A549 (cell line): ENCODE data around the gene MPL. TPM values are rescaled to one million over a fixed set of nuclear protein-coding genes. Genes with fewer than 3 reads are reported as not detected.

ENCODE experiments used
- ATAC-seq, 2 experiments: fragments of 200-7000 bp in 1 of 2; fragments of >200 bp in 1 of 2; cut with Nextera tagmentation in 1 of 2; cut with Tn5 transposase in 1 of 2; 3 replicates each; pipeline versions ENCODE4 v1.8.0 to v1.9.1; 2018 to 2020; ENCODE audit warnings: mild to moderate bottlenecking in 1 of 2, moderate library complexity in 1 of 2
- CTCF ChIA-PET: fragments of 300-600 bp; sonication (Branson Sonifier 250); formaldehyde crosslinking; extraction: SDS; loops from one replicate; lab custom pipeline; 2021; ENCODE audit warnings: antibody characterized with exemption, inconsistent platforms; lab: Yijun Ruan, JAX
- POLR2A ChIA-PET: fragments of 350-600 bp; formaldehyde crosslinking; extraction: SDS; loops from one replicate; lab custom pipeline; 2021; ENCODE audit warnings: antibody characterized with exemption, inconsistent platforms; lab: Yijun Ruan, JAX
- DNase-seq, 2 experiments: peaks; one replicate each; pipeline versions ENCODE4 v3.0.0 to v3.0.0-alpha.2; 2011 to 2016; ENCODE audit warnings: low read depth in 1 of 2, low spot score in 1 of 2
- FAIRE-seq: peaks from 2 replicates; lab custom pipeline; 2011; peaks lifted over from hg19 to GRCh38; lab: Jason Lieb, UNC
- H3K27ac ChIP-seq, 2 experiments: fragments of >200 bp; sonication (Bioruptor Twin); formaldehyde crosslinking; 3 replicates each; pipeline ENCODE4 v1.5.1; 2016 to 2017
- H3K4me1 ChIP-seq: fragments of >200 bp; sonication (Bioruptor Twin); formaldehyde crosslinking; 3 replicates; pipeline ENCODE4 v1.6.1; 2016
- H3K4me2 ChIP-seq: fragments of >200 bp; sonication (Bioruptor Twin); formaldehyde crosslinking; 3 replicates; pipeline ENCODE4 v1.6.1; 2016
- H3K4me3 ChIP-seq: fragments of >200 bp; sonication (Bioruptor Twin); formaldehyde crosslinking; 3 replicates; pipeline ENCODE4 v1.5.1; 2016
- H3K9me3 ChIP-seq: fragments of >200 bp; sonication (Bioruptor Twin); formaldehyde crosslinking; 3 replicates; pipeline ENCODE4 v1.6.1; 2016
- CHD4 ChIP-seq: fragments of 200-600 bp; sonication (generic); IDR thresholded peaks from 2 replicates; pipeline ENCODE4 v1.6.1; 2016; ENCODE audit warnings: antibody characterized with exemption, mild to moderate bottlenecking, borderline replicate concordance
- EHF ChIP-seq: fragments of 250-450 bp; sonication (Bioruptor Pico); IDR thresholded peaks from 2 replicates; pipeline ENCODE4 v1.5.0; 2020; ENCODE audit warnings: mild to moderate bottlenecking
- FOSB ChIP-seq: fragments of 250-450 bp; sonication (Bioruptor Pico); IDR thresholded peaks from 2 replicates; pipeline ENCODE4 v1.5.0; 2020; ENCODE audit warnings: mild to moderate bottlenecking, moderate library complexity
- FOXS1 ChIP-seq: fragments of 250-450 bp; sonication (Bioruptor Pico); IDR thresholded peaks from 2 replicates; pipeline ENCODE4 v1.5.0; 2020; ENCODE audit warnings: mild to moderate bottlenecking, moderate library complexity
- HOXA7 ChIP-seq: fragments of 250-450 bp; sonication (Bioruptor Pico); IDR thresholded peaks from 2 replicates; pipeline ENCODE4 v1.5.0; 2020; ENCODE audit warnings: mild to moderate bottlenecking, moderate library complexity
- HOXB13 ChIP-seq: fragments of 250-450 bp; sonication (Bioruptor Pico); IDR thresholded peaks from 2 replicates; pipeline ENCODE4 v1.5.0; 2020; ENCODE audit warnings: low read depth, mild to moderate bottlenecking, moderate library complexity
- HOXB5 ChIP-seq: fragments of 250-450 bp; sonication (Bioruptor Pico); IDR thresholded peaks from 2 replicates; pipeline ENCODE4 v1.5.0; 2020; ENCODE audit warnings: mild to moderate bottlenecking, moderate library complexity
- JUN ChIP-seq, 2 experiments: fragments of >200 bp; sonication (Bioruptor Twin); formaldehyde crosslinking; IDR thresholded peaks; 2 replicates in 1 of 2; 3 replicates in 1 of 2; pipeline ENCODE4 v1.6.1; 2016 to 2017
- KDM1A ChIP-seq: fragments of 200-600 bp; sonication (generic); IDR thresholded peaks from 2 replicates; pipeline ENCODE4 v1.6.1; 2016; ENCODE audit warnings: low read depth, mild to moderate bottlenecking
- MAFK ChIP-seq: fragments of 450-650 bp; IDR thresholded peaks from 2 replicates; pipeline ENCODE4 v1.6.1; 2014; ENCODE audit not compliant: partially characterized antibody
- MYC ChIP-seq: IDR thresholded peaks from 2 replicates; pipeline ENCODE4 v1.6.1; 2012; ENCODE audit warnings: mild to moderate bottlenecking, inconsistent platforms, low read length, improper control_type of control experiment, borderline replicate concordance
- NPAS2 ChIP-seq: fragments of 250-450 bp; sonication (Bioruptor Pico); IDR thresholded peaks from 2 replicates; pipeline ENCODE4 v1.8.0; 2022; ENCODE audit warnings: mild to moderate bottlenecking, moderate library complexity, borderline replicate concordance
- POLR2A ChIP-seq: IDR thresholded peaks from 2 replicates; pipeline ENCODE4 v1.6.1; 2012; ENCODE audit warnings: mild to moderate bottlenecking, low read length
- RAD21 ChIP-seq, 2 experiments: fragments of >200 bp in 1 of 2; sonication (Bioruptor Twin) in 1 of 2; formaldehyde crosslinking in 1 of 2; IDR thresholded peaks in 1 of 2; conservative IDR thresholded peaks in 1 of 2; 2 replicates in 1 of 2; 3 replicates in 1 of 2; pipeline ENCODE4 v1.6.1; 2012 to 2018; ENCODE audit warnings: inconsistent platforms in 1 of 2
- RARB ChIP-seq: fragments of 250-450 bp; sonication (Bioruptor Pico); IDR thresholded peaks from 2 replicates; pipeline ENCODE4 v1.8.0; 2021; ENCODE audit warnings: mild to moderate bottlenecking, moderate library complexity
- RFX5 ChIP-seq: fragments of 450-650 bp; IDR thresholded peaks from 2 replicates; pipeline ENCODE4 v1.7.1; 2014; ENCODE audit warnings: antibody characterized with exemption, mild to moderate bottlenecking, moderate library complexity
- RNF2 ChIP-seq: fragments of 200-600 bp; sonication (generic); IDR thresholded peaks from 2 replicates; pipeline ENCODE4 v1.6.1; 2016; ENCODE audit warnings: low read depth, mild to moderate bottlenecking, antibody characterized with exemption, moderate library complexity, borderline replicate concordance
- SMC3 ChIP-seq: fragments of >200 bp; sonication (Bioruptor Twin); formaldehyde crosslinking; IDR thresholded peaks from 3 replicates; pipeline ENCODE4 v1.6.1; 2018; ENCODE audit warnings: inconsistent platforms
- SREBF2 ChIP-seq: fragments of 450-650 bp; IDR thresholded peaks from 2 replicates; pipeline ENCODE4 v1.6.1; 2014; ENCODE audit warnings: mild to moderate bottlenecking, moderate library complexity
- TP53 ChIP-seq: fragments of 250-450 bp; sonication (Bioruptor Pico); IDR thresholded peaks from 2 replicates; pipeline ENCODE4 v1.5.0; 2021; ENCODE audit warnings: mild to moderate bottlenecking, moderate library complexity
- ZC3H11A ChIP-seq: fragments of 450-650 bp; IDR thresholded peaks from 2 replicates; pipeline ENCODE4 v1.6.1; 2014; ENCODE audit warnings: antibody characterized with exemption, mild to moderate bottlenecking
- ZFP36 ChIP-seq: fragments of 450-650 bp; IDR thresholded peaks from 2 replicates; pipeline ENCODE4 v1.6.1; 2014; ENCODE audit warnings: borderline replicate concordance; ENCODE audit not compliant: partially characterized antibody
- WGBS: methylation state at CpG from one replicate; pipeline ENCODE4 v1.1.6; 2017; ENCODE audit errors: missing lambda C conversion rate; 5-methylcytosine and 5-hydroxymethylcytosine counted together
- polyA plus RNA-seq, 4 experiments: library from polyadenylated mRNA; depleted of rRNA in 3 of 4; stranded (reverse); fragments of >200 nt; fragmentation: RNase III in 1 of 4; extraction: RNeasy Plus Mini Kit Qiagen cat#74134 plus additional on column Dnase treatment in 1 of 4; gene quantifications; 2 replicates in 3 of 4; 3 replicates in 1 of 4; pipeline ENCODE4 v1.2.3, GENCODE V29; 2011 to 2017
- TF ChIP-seq, protein P1 (sequence below): IDR thresholded peaks from 2 replicates; pipeline ENCODE4 v1.6.1; 2012
- TF ChIP-seq, protein P2 (sequence below): fragments of >200 bp; sonication (Bioruptor Twin); formaldehyde crosslinking; IDR thresholded peaks from 3 replicates; pipeline ENCODE4 v1.6.1; 2016
- TF ChIP-seq, protein P3 (sequence below): fragments of 450-650 bp; IDR thresholded peaks from 2 replicates; pipeline ENCODE4 v1.6.1; 2014; ENCODE audit warnings: antibody characterized with exemption
- TF ChIP-seq, protein P4 (sequence below): fragments of >200 bp; sonication (Bioruptor Twin); formaldehyde crosslinking; IDR thresholded peaks from 2 replicates; pipeline ENCODE4 v1.6.1; 2016
- TF ChIP-seq, protein P5 (sequence below): IDR thresholded peaks from 2 replicates; pipeline ENCODE4 v1.6.1; 2012

MPL gene
- polyA plus RNA-seq, 2 of the 4 experiments (the other 2 are of a cell fraction): not detected

DNA sequence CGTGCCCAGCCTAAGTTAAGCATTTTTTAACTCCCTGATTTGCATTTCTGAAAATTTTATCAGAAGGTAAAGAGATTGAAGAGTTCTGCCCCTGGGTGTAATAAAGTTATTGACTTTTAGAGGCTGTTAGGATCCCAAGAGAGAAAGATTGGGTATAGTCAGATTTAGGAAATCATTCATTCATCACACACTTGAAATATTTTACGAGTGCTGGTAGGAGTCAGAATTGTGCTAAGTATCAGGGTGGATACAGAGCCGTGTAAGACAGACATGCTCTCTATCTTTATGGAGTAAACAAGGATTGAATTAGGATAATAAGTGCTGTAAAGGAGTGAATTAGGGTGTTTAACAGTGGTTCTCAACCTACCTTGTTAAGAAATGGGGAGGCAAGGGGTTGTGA is 55.1 kb downstream of the MPL start:
- no peak for ATAC-seq
- 55% methylated on average over 3 of the region's 3 CpGs for WGBS
- POLR2A ChIA-PET: no interaction called here
- Histone ChIP-seq H3K4me1 (peaks cover 21% of the 10 kb centered on the region; the same call in 2 of the 3 replicates), H3K27ac (no peak overlapping the region), H3K9me3 (no peaks in the 10 kb centered on the region), H3K4me3 (no peak overlapping the region), H3K4me2 (no peak overlapping the region)
- CTCF ChIA-PET: no interaction called here
- FAIRE-seq: no peak
- TF ChIP-seq HOXB13 (no peak), CHD4 (no peak), MAFK (no peak), RNF2 (no peak), RFX5 (no peak), SREBF2 (no peak), FOXS1 (CRISPR knock-in tag) (no peak), SMC3 (no peak), RAD21 (conservative IDR thresholded peaks at IDR 0.05 in 1 of 2, IDR thresholded peaks at IDR 0.05 in 1 of 2) (no peak), MYC (no peak)
- TF ChIP-seq, protein P1, sequence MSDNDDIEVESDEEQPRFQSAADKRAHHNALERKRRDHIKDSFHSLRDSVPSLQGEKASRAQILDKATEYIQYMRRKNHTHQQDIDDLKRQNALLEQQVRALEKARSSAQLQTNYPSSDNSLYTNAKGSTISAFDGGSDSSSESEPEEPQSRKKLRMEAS: no peak
- TF ChIP-seq, protein P2, sequence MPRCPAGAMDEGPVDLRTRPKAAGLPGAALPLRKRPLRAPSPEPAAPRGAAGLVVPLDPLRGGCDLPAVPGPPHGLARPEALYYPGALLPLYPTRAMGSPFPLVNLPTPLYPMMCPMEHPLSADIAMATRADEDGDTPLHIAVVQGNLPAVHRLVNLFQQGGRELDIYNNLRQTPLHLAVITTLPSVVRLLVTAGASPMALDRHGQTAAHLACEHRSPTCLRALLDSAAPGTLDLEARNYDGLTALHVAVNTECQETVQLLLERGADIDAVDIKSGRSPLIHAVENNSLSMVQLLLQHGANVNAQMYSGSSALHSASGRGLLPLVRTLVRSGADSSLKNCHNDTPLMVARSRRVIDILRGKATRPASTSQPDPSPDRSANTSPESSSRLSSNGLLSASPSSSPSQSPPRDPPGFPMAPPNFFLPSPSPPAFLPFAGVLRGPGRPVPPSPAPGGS: no peak
- TF ChIP-seq, protein P3, sequence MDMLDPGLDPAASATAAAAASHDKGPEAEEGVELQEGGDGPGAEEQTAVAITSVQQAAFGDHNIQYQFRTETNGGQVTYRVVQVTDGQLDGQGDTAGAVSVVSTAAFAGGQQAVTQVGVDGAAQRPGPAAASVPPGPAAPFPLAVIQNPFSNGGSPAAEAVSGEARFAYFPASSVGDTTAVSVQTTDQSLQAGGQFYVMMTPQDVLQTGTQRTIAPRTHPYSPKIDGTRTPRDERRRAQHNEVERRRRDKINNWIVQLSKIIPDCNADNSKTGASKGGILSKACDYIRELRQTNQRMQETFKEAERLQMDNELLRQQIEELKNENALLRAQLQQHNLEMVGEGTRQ: no peak
- TF ChIP-seq, protein P4, sequence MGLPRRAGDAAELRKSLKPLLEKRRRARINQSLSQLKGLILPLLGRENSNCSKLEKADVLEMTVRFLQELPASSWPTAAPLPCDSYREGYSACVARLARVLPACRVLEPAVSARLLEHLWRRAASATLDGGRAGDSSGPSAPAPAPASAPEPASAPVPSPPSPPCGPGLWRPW: no peak
- no peak for DNase-seq

GRCh38 chr1:43395523-43395922 is 57.9 kb downstream of the MPL start:
- H3K4me2 ChIP-seq: no peak overlapping the region
- H3K4me1 ChIP-seq: peaks cover 9% of the 10 kb centered on the region; the same call in 1 of the 3 replicates
- DNase-seq (no peak), FAIRE-seq (no peak), ATAC-seq (no peak)
- H3K27ac ChIP-seq: no peak overlapping the region
- ChIA-PET CTCF (interaction anchor here (1.4 to 2.3 kb wide), 3 partner anchors 12 to 169 kb away, joined by 4 to 8 read pairs (median 4); no protein-coding TSS in a partner anchor), POLR2A (no interaction called here)
- 97% methylated on average over 4 of the region's 4 CpGs for WGBS
- TF ChIP-seq RARB: no peak
- no peak for TF ChIP-seq POLR2A
- TF ChIP-seq SREBF2: no peak
- no peak for TF ChIP-seq ZFP36
- no peak for TF ChIP-seq TP53 (CRISPR knock-in tag)
- no peak for TF ChIP-seq RNF2
- no peak for TF ChIP-seq NPAS2
- no peak for TF ChIP-seq HOXA7 (CRISPR knock-in tag)
- TF ChIP-seq FOSB (CRISPR knock-in tag): no peak
- TF ChIP-seq HOXB5: no peak
- TF ChIP-seq ZC3H11A: no peak
- TF ChIP-seq, protein P4: no peak
- TF ChIP-seq, protein P5, sequence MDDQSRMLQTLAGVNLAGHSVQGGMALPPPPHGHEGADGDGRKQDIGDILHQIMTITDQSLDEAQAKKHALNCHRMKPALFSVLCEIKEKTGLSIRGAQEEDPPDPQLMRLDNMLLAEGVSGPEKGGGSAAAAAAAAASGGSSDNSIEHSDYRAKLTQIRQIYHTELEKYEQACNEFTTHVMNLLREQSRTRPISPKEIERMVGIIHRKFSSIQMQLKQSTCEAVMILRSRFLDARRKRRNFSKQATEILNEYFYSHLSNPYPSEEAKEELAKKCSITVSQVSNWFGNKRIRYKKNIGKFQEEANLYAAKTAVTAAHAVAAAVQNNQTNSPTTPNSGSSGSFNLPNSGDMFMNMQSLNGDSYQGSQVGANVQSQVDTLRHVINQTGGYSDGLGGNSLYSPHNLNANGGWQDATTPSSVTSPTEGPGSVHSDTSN: no peak
- no peak for TF ChIP-seq EHF (CRISPR knock-in tag)
- TF ChIP-seq HOXB13: no peak
- TF ChIP-seq KDM1A: no peak
- TF ChIP-seq JUN (IDR thresholded peaks at IDR 0.05): no peak
- no peak overlapping the region for H3K4me3 ChIP-seq
- no peaks in the 10 kb centered on the region for H3K9me3 ChIP-seq
